ENCODE data around the gene DRC7. TPM values are rescaled to one million over a fixed set of nuclear protein-coding genes. Genes with fewer than 3 reads are reported as not detected.

Gene DRC7
- total RNA-seq, 1 donor from 2014 or later: 0.16 TPM

GRCh38 chr16:57756424-57757325 lies 62.1 kb downstream of the DRC7 start:
- Mint-ChIP-seq H3K9me3 (no peaks in the 10 kb centered on the region), H3K36me3 (ENCODE audit: low read depth) (no peaks in the 10 kb centered on the region), H3K27me3 (ENCODE audit: low read depth) (no peaks in the 10 kb centered on the region), H3K4me3 (no peak overlapping the region), H3K27ac (ENCODE audit: unreplicated experiment) (no peak overlapping the region), H3K4me1 (no peaks in the 10 kb centered on the region)
- no peak for TF ChIP-seq CTCF (conservative IDR thresholded peaks at IDR 0.05)
- no peak for DNase-seq (ENCODE audit: low read depth, low spot score)

- peak; percentile 96 for TF ChIP-seq CTCF (conservative IDR thresholded peaks at IDR 0.05)
- Mint-ChIP-seq H3K27me3 (ENCODE audit: low read depth) (no peaks in the 10 kb centered on the region), H3K36me3 (ENCODE audit: low read depth) (no peaks in the 10 kb centered on the region), H3K4me1 (no peaks in the 10 kb centered on the region), H3K27ac (ENCODE audit: unreplicated experiment) (no peak overlapping the region), H3K9me3 (no peaks in the 10 kb centered on the region), H3K4me3 (no peak overlapping the region)
- DNase-seq (ENCODE audit: low read depth, low spot score): peak; percentile 90
These were observed 62.8 kb downstream of the DRC7 start for GRCh38 chr16:57757326-57757786.

- no peak for TF ChIP-seq CTCF (conservative IDR thresholded peaks at IDR 0.05)
- no peaks in the 10 kb centered on the region for H3K36me3 Mint-ChIP-seq (ENCODE audit: low read depth)
- H3K27me3 Mint-ChIP-seq (ENCODE audit: low read depth): no peaks in the 10 kb centered on the region
- no peak for DNase-seq (ENCODE audit: low read depth, low spot score)
- H3K4me1 Mint-ChIP-seq: no peaks in the 10 kb centered on the region
- no peak overlapping the region for H3K27ac Mint-ChIP-seq (ENCODE audit: unreplicated experiment)
- no peak overlapping the region for H3K4me3 Mint-ChIP-seq
- H3K9me3 Mint-ChIP-seq: no peaks in the 10 kb centered on the region
These were observed 63.3 kb downstream of the DRC7 start for GRCh38 chr16:57757883-57758282.

GRCh38 chr16:57758331-57759117 lies 63.9 kb downstream of the DRC7 start:
- no peaks in the 10 kb centered on the region for H3K9me3 Mint-ChIP-seq
- no peak overlapping the region for H3K27ac Mint-ChIP-seq (ENCODE audit: unreplicated experiment)
- TF ChIP-seq CTCF (conservative IDR thresholded peaks at IDR 0.05): no peak
- no peaks in the 10 kb centered on the region for H3K27me3 Mint-ChIP-seq (ENCODE audit: low read depth)
- H3K4me1 Mint-ChIP-seq: no peaks in the 10 kb centered on the region
- H3K4me3 Mint-ChIP-seq: no peak overlapping the region
- no peaks in the 10 kb centered on the region for H3K36me3 Mint-ChIP-seq (ENCODE audit: low read depth)
- DNase-seq (ENCODE audit: low read depth, low spot score): no peak

GRCh38 chr16:57759131-57759530 lies 64.5 kb downstream of the DRC7 start:
- Mint-ChIP-seq H3K36me3 (ENCODE audit: low read depth) (no peaks in the 10 kb centered on the region), H3K4me3 (no peak overlapping the region), H3K27me3 (ENCODE audit: low read depth) (no peaks in the 10 kb centered on the region), H3K4me1 (no peaks in the 10 kb centered on the region), H3K27ac (ENCODE audit: unreplicated experiment) (no peak overlapping the region), H3K9me3 (no peaks in the 10 kb centered on the region)
- no peak for TF ChIP-seq CTCF (conservative IDR thresholded peaks at IDR 0.05)
- no peak for DNase-seq (ENCODE audit: low read depth, low spot score)
